Stimulated activated CD4-positive, alpha-beta T cell treated with anti-CD3 and anti-CD28 coated beads, TNF-alpha, amount 100 ng/mL, for 4 hours (primary cell): Measurements from ENCODE around the gene NUP214.
A peak's percentile ranks its signal among the peaks of the same experiment; 100 is the strongest.
"Not testable (repeated sequence)": the region's sequence is repeated elsewhere in the genome, so short reads cannot be mapped to it uniquely, and the experiment has no call there.

Experiments used
- DNase-seq, 3 experiments: peaks; one replicate each; pipeline ENCODE4 v3.0.0-alpha.2; 2020; ENCODE audit warnings: low read depth in 3 of 3

The NUP214 gene

GRCh38 chr9:131259432-131259898, 134.1 kb downstream of the NUP214 start:
- no peak for DNase-seq

GRCh38 chr9:131259916-131260597, 134.7 kb downstream of the NUP214 start:
- no peak for DNase-seq

- no peak for DNase-seq
These were observed 135.5 kb downstream of the NUP214 start for GRCh38 chr9:131260751-131261452.

- no peak for DNase-seq
These were observed 137.1 kb downstream of the NUP214 start for GRCh38 chr9:131262327-131263032.

- not testable (repeated sequence) for DNase-seq
These were observed 137.6 kb downstream of the NUP214 start for GRCh38 chr9:131263033-131263343.

GRCh38 chr9:131263701-131264100, 138.3 kb downstream of the NUP214 start:
- no peak for DNase-seq

- DNase-seq: no peak
These were observed 138.8 kb downstream of the NUP214 start for GRCh38 chr9:131264231-131264630.

GRCh38 chr9:131266266-131267229, 141.2 kb downstream of the NUP214 start:
- DNase-seq: no peak

GRCh38 chr9:131270171-131271015, 145.0 kb downstream of the NUP214 start:
- peak in 1 of 3 experiments; percentile 28 for DNase-seq

- not testable (repeated sequence) for DNase-seq
These were observed 145.6 kb downstream of the NUP214 start for GRCh38 chr9:131271016-131271273.

- no peak for DNase-seq
These were observed 146.1 kb downstream of the NUP214 start for GRCh38 chr9:131271506-131271931.

- no peak for DNase-seq
These were observed 146.8 kb downstream of the NUP214 start for GRCh38 chr9:131272212-131272611.

- no peak for DNase-seq
These were observed 147.9 kb downstream of the NUP214 start for GRCh38 chr9:131273146-131273855.

- DNase-seq: no peak
These were observed 148.7 kb downstream of the NUP214 start for GRCh38 chr9:131273856-131274673.

GRCh38 chr9:131274674-131275331, 149.4 kb downstream of the NUP214 start:
- no peak for DNase-seq

GRCh38 chr9:131275332-131276093, 150.1 kb downstream of the NUP214 start:
- peak in 1 of 3 experiments; percentile 31 for DNase-seq

- peak in 1 of 3 experiments; percentile 30 for DNase-seq
These were observed 150.9 kb downstream of the NUP214 start, which contains the start of gene FAM78A for GRCh38 chr9:131276094-131276888. Gene FAM78A, minus strand, starts transcription at chr9:131276510. Its CDS starts 331 bp downstream, at chr9:131276179.
